ENCODE data around the gene HOXD13.

GRCh38 chr2:176117162-176117822 is 24.8 kb downstream of the HOXD13 start:
- TF ChIP-seq POLR2A (IDR thresholded peaks at IDR 0.05) (no peak), CTCF (IDR thresholded peaks at IDR 0.05) (no peak)

Measured in uterus (tissue), 2 donors.